ENCODE results near the gene ABHD5. TPM values are rescaled to one million over a fixed set of nuclear protein-coding genes. Genes with fewer than 3 reads are reported as not detected.
"Not testable (repeated sequence)": the region's sequence is repeated elsewhere in the genome, so short reads cannot be mapped to it uniquely, and the experiment has no call there.

The ABHD5 gene
- total RNA-seq, 4 donors from 2014 or later: 39.4 to 310 (median 164) TPM

DNA sequence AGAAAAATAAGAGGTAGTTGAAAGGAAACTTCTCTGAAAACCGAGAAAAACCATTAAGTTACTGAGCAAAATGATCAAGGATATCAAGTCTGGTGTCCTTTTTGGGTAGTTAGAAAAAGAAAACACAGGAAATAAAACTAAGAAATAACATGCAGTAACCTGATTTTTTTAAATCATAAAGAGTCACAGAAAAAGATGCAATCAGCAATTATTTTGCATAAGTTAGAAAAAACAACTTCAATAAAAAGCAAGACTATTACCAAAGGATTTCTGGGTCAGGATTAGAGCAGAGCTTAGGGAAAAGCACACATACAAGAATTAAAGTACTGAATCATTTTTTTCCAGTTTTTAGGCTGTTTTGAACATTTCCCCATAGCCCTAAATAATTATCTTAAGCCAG lies 40.4 kb upstream of the ABHD5 start:
- DNase-seq (ENCODE audit: low spot score) (no peak), ATAC-seq (ENCODE audit: low FRiP score) (no peak)
- TF ChIP-seq, protein P1, sequence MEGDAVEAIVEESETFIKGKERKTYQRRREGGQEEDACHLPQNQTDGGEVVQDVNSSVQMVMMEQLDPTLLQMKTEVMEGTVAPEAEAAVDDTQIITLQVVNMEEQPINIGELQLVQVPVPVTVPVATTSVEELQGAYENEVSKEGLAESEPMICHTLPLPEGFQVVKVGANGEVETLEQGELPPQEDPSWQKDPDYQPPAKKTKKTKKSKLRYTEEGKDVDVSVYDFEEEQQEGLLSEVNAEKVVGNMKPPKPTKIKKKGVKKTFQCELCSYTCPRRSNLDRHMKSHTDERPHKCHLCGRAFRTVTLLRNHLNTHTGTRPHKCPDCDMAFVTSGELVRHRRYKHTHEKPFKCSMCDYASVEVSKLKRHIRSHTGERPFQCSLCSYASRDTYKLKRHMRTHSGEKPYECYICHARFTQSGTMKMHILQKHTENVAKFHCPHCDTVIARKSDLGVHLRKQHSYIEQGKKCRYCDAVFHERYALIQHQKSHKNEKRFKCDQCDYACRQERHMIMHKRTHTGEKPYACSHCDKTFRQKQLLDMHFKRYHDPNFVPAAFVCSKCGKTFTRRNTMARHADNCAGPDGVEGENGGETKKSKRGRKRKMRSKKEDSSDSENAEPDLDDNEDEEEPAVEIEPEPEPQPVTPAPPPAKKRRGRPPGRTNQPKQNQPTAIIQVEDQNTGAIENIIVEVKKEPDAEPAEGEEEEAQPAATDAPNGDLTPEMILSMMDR (IDR thresholded peaks at IDR 0.05): no peak

DNA sequence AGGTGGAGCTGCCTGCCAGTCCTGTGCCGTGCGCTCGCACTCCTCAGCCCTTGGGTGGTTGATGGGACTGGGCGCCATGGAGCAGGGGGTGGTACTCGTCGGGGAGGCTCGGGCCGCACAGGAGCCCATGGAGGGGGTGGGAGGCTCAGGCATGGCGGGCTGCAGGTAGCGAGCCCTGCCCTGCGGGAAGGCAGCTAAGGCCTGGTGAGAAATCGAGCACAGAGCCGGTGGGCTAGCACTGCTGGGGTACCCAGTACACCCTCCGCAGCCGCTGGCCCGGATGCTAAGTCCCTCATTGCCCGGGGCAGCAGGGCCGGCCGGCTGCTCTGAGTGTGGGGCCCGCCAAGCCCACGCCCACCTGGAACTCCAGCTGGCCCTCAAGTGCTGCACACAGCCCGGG lies 34.3 kb upstream of the ABHD5 start:
- not testable (repeated sequence) for ATAC-seq (ENCODE audit: low FRiP score); DNase-seq (ENCODE audit: low spot score)

DNA sequence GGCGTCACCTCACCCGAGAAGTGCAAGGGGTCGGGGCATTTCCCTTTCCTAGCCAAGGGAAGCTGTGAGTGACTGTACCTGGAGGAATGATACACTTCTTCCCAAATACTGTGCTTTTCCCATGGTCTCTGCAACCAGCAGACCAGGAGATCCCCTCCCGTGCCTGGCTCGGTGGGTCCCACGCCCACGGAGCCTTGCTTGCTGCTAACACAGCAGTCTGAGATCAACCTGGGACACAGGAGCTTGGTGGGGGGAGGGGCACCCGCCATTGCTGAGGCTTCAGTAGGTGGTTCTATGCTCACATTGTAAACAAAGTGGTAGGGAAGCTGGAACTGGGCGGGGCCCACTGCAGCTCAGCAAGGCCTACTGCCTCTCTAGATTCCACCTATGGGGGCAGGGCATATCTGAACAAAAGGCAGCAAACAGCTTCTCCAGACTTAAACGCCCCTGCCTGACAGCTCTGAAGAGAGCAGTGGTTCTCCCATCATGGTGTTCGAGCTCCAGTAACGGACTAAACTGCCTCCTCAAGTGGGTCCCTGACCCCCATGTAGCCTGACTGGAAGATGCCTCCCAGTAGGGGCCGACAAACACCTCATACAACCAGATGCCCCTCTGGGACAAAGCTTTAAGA lies 31.4 kb upstream of the ABHD5 start:
- ATAC-seq (ENCODE audit: low FRiP score) (no peak), DNase-seq (ENCODE audit: low spot score) (no peak)
- TF ChIP-seq, protein P1 (IDR thresholded peaks at IDR 0.05): no peak

DNA sequence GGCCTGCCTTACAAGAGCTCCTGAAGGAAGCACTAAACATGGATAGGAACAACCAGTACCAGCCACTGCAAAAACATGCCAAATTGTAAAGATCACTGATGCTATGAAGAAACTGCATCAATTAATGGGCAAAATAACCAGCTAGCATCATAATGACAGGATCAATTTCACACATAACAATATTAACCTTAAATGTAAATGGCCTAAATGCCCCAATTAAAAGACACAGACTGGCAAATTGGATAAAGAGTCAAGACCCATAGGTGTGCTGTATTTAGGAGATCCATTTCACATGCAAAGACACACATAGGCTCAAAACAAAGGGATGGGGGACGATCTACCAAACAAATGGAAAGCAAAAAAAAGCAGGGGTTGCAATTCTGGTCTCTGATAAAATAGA lies 29.4 kb upstream of the ABHD5 start:
- ATAC-seq (ENCODE audit: low FRiP score); DNase-seq (ENCODE audit: low spot score): not testable (repeated sequence)

DNA sequence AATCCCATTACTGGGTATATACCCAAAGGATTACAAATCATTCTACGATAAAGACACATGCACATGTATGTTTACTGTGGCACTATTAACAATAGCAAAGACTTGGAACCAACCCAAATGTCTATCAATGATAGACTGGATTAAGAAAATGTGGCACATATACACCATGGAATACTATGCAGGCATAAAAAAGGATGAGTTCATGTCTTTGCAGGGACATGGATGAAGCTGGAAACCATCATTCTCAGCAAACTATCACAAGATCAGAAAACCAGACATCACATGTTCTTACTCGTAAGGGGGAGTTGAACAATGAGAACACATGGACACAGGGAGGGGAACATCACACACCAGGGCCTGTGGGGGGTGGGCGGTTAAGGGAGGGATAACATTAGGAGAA lies 25.7 kb upstream of the ABHD5 start:
- not testable (repeated sequence) for DNase-seq (ENCODE audit: low spot score); ATAC-seq (ENCODE audit: low FRiP score)

DNA sequence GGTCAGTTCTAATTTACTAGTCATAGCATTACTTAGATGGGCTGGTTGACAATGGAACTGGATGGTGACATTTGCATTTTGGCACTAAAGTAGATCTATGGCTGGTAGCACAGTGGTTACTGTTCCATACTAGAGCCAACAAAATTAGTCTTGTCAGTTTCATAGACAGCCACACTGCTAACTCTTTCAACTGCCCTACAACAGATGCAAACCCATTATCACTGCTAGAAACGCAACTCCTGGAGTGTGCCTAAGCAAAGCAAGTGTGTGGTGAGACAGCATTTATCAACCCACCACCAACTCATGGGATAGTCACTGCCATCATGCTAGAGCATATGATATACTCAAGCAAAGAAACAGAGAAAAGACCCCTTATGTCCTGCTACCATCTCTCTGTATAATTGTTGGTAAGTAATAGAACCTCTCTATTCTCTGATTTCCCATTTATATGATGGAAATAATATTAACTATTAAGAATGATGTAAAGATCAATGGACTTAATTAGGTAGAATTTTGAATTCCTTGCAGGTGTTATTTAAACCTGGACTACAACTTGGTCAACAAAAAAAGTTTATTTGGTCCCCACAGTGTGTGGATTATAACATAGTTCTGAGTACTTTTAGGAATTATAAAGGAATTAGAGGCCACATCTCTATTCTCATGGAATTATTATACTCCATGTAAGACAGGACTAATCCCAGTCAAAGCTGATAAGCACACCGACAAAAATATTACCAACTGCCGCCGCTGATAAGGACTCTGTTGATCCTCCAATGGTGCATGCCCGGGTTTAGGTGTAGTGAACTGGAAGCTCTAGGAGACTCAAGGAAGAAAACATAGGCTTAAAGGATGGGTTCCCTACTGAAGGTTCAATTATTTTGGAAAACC lies 19.9 kb upstream of the ABHD5 start:
- TF ChIP-seq, protein P1 (IDR thresholded peaks at IDR 0.05): no peak
- DNase-seq (ENCODE audit: low spot score) (no peak), ATAC-seq (ENCODE audit: low FRiP score) (no peak)

DNA sequence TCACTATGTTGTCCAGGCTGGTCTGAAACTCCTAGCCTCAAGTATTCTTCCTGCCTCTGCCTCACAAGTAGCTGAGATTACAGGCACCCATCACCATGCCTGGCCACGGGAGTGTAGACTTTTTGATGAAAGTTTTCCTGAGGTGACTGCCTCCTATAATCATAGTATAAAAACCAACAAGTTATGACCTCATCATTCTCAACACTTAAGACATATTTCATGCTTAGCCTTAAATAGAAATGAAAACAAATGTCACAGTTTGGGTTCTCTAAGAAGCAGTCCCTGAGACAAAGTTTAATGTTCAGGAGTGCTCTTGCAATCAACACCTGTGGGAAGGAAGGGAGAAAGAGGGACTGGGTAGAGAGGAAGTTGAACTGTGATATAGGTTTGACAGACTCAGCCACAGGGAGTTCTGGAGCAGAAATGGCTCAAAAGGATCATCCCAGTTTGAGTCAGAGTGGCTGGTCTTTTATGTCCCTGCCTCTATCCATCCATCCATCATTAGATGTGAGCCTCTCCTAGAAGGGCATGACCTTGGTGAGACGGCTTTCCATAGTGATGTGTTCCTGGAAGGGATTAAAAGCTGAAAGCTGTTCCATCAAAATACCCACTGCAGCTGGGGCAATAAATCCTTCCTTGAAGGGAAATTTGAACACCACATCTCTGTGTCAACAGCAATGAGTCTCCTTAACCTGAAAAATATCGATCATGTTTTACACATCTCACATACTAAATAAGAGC lies 16.2 kb upstream of the ABHD5 start:
- TF ChIP-seq, protein P1 (IDR thresholded peaks at IDR 0.05): no peak
- ATAC-seq (ENCODE audit: low FRiP score) (no peak), DNase-seq (ENCODE audit: low spot score) (no peak)

DNA sequence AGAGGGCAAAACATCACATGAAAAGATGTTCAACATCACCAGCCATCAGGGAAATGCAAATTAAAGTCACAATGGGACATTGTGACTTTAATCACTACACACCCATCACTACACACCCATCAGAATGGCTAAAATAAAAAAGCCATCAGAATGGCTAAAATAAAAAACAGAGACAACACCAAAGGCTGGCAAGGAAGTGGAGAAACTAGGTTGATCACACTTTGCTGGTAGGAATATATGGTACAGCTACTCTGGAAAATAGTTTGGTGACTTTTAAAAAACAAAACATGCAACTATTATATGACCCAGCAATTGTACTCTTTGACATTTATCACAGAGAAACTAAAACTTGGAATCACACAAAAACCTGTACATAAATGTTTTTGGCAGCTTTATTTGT lies 15.1 kb upstream of the ABHD5 start:
- no peak for DNase-seq (ENCODE audit: low spot score)
- TF ChIP-seq, protein P1 (IDR thresholded peaks at IDR 0.05): no peak
- no peak for ATAC-seq (ENCODE audit: low FRiP score)

All from omental fat pad (tissue), 4 donors.